Activated CD8-positive, alpha-beta T cell treated with anti-CD3 and anti-CD28 coated beads, Interleukin-2, amount 10 ng/mL, durations not matched to agents 7 days and 5 days (primary cell): ENCODE measurements around the gene MYLK. TPM values are rescaled to one million over a fixed set of nuclear protein-coding genes. Genes with fewer than 3 reads are reported as not detected.

Experiments used
- ATAC-seq: fragments of 150-1000 bp; cut with Tn5 transposase; one replicate; pipeline ENCODE4 v1.10.0; 2021; ENCODE audit warnings: moderate library complexity
- CTCF ChIA-PET: fragments of 350-600 bp; sonication (Branson Sonifier 250); formaldehyde crosslinking; loops from one replicate; lab custom pipeline; 2021; ENCODE audit warnings: antibody characterized with exemption; lab: Charles Lee
- POLR2A ChIA-PET: fragments of 350-600 bp; sonication (Branson Sonifier 250); formaldehyde crosslinking; loops from one replicate; lab custom pipeline; 2021; ENCODE audit warnings: antibody characterized with exemption; lab: Charles Lee
- DNase-seq: peaks from one replicate; pipeline ENCODE4 v3.0.0-alpha.2; 2020
- H3K27ac Mint-ChIP-seq: one replicate; pipeline ENCODE4 v1.8.0; 2021; ENCODE audit warnings: mild to moderate bottlenecking, mixed read lengths
- H3K27me3 Mint-ChIP-seq: one replicate; pipeline ENCODE4 v1.8.0; 2021; ENCODE audit warnings: low read depth, mixed read lengths
- H3K36me3 Mint-ChIP-seq: one replicate; pipeline ENCODE4 v1.8.0; 2021; ENCODE audit warnings: low read depth, mixed read lengths
- H3K4me1 Mint-ChIP-seq: one replicate; pipeline ENCODE4 v1.8.0; 2021; ENCODE audit warnings: low read depth, mixed read lengths
- H3K4me3 Mint-ChIP-seq: one replicate; pipeline ENCODE4 v1.8.0; 2021; ENCODE audit warnings: mild to moderate bottlenecking, mixed read lengths
- H3K9me3 Mint-ChIP-seq: one replicate; pipeline ENCODE4 v1.8.0; 2022; ENCODE audit warnings: mixed read lengths; ENCODE audit not compliant: insufficient read depth
- total RNA-seq, 2 experiments: library from RNA; stranded (reverse); gene quantifications; one replicate each; pipeline ENCODE4 v1.2.3, GENCODE V29; 2021

MYLK gene
- total RNA-seq, 2 experiments from 2014 or later: not detected

DNA sequence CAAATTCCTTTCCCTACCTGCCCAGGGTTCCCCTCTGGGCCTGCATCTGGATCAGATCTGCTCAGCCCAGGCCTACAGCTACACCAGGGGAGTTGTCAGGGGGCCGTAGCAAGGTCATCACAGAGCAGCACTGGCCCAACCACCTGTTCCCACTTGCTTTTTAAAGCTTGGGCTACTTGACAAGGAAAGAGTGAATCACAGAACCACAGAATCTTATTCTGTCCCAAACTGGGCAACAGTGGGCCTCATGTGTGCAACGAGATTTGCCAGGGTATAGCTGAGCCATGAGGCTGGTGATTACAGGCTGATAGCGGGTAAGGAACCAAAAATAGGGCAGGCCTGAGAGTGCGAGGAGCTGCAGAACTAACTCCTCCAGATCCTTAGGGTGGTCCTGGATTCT, 66.7 kb downstream of the MYLK start:
- no peak overlapping the region for H3K4me3 Mint-ChIP-seq
- no peaks in the 10 kb centered on the region for H3K27me3 Mint-ChIP-seq
- DNase-seq: no peak
- ChIA-PET CTCF (no interaction called here), POLR2A (no interaction called here)
- H3K27ac Mint-ChIP-seq: no peak overlapping the region
- no peaks in the 10 kb centered on the region for H3K9me3 Mint-ChIP-seq
- no peak for ATAC-seq
- H3K36me3 Mint-ChIP-seq: no peaks in the 10 kb centered on the region
- no peaks in the 10 kb centered on the region for H3K4me1 Mint-ChIP-seq

DNA sequence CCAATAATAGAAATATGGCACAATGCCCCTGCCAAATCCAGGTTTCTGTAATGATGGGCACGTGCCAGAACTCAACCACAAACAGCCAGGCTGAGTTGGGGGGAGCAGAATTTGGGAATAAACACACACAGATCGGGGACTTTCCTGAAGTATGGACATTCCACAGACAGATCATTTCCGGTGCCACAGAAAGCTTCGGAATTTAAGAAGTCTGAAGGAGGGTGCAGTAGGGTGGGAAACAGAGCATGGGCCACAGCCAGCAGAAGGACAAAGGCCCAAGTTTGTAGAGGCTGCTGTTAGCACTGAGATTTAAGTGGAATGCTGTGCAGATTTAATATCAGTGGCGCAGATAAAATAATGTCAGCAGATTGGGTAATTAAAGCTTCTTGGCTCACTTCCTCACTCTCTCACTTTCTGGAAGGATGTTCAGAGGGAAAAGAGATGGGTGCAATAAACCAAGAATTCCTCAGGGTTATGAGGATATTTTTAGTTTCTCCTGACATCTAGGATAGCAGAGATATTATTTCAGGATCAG, 67.4 kb downstream of the MYLK start:
- Mint-ChIP-seq H3K27me3 (no peaks in the 10 kb centered on the region), H3K36me3 (no peaks in the 10 kb centered on the region)

DNA sequence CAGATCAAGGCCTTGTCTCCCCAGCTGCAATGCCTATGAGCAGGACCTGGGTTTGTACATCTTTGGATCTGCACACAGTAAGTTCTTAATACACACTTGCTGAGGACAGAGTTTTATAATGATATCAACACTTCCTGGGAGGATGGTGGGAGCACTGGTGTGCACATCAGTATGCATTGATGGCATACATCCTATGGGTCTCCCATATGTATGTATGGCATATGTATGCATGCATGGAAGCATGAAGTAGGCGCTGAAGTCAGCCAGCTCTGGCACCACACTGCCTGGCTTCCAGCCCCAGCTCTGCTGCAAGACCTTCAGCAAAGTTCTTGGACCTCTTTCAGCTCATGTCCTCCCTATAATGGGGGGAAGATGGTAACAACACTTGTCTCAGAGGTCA, 68.2 kb downstream of the MYLK start:
- ChIA-PET POLR2A (no interaction called here), CTCF (no interaction called here)
- DNase-seq (no peak), ATAC-seq (no peak)
- no peak overlapping the region for H3K4me3 Mint-ChIP-seq
- H3K27ac Mint-ChIP-seq: no peak overlapping the region
- H3K27me3 Mint-ChIP-seq: no peaks in the 10 kb centered on the region
- no peaks in the 10 kb centered on the region for H3K36me3 Mint-ChIP-seq
- H3K9me3 Mint-ChIP-seq: no peaks in the 10 kb centered on the region
- H3K4me1 Mint-ChIP-seq: no peaks in the 10 kb centered on the region

More for the DNA sequence above, 67.4 kb downstream of the MYLK start:
- no peaks in the 10 kb centered on the region for H3K9me3 Mint-ChIP-seq
- no peak for ATAC-seq
- H3K4me1 Mint-ChIP-seq: no peaks in the 10 kb centered on the region
- CTCF ChIA-PET: no interaction called here
- no peak for DNase-seq
- no peak overlapping the region for H3K4me3 Mint-ChIP-seq
- POLR2A ChIA-PET: no interaction called here
- H3K27ac Mint-ChIP-seq: no peak overlapping the region

DNA sequence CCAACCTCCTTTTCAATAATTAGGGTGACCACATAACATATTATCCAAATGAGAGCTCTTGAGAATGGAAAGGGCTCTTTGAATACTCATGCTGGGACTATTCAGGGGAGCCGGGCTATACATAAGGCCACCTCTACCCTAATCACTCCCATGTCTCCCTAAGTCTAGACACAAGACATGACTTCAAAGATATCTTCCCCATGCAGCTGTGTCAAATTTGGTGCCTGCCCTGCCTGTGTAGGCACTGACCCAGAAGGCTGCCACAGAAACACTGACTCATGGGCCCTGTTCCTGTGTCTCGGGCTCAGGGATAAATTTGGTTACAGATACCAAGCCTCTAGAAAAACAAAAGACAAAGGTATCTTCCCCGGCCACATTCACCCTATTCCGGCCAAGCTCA, 70.3 kb downstream of the MYLK start:
- no peak for ATAC-seq
- ChIA-PET CTCF (no interaction called here), POLR2A (no interaction called here)
- H3K27me3 Mint-ChIP-seq: no peaks in the 10 kb centered on the region
- H3K36me3 Mint-ChIP-seq: no peaks in the 10 kb centered on the region
- no peak for DNase-seq
- H3K4me1 Mint-ChIP-seq: no peaks in the 10 kb centered on the region
- no peak overlapping the region for H3K4me3 Mint-ChIP-seq
- no peaks in the 10 kb centered on the region for H3K9me3 Mint-ChIP-seq
- no peak overlapping the region for H3K27ac Mint-ChIP-seq

DNA sequence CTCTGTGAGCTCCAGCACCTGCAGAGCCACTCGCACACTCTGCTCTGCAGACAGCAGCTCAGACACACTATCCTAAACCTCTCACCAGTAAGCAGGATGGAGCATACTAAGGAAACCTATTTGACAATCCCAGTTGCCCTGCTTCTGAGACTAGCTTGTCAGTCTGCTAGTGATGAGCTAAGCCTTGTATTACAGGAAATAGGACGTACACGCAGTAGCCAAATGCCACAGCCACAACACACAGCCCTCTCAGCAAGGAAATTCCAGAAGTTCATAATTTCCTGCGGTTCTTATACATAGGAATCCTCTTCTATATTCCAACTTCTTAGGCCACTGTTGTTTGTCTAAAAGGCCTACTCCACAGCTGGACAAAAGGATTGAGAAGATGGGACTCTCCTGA, 74.5 kb downstream of the MYLK start:
- no peaks in the 10 kb centered on the region for H3K9me3 Mint-ChIP-seq
- no peak overlapping the region for H3K27ac Mint-ChIP-seq
- H3K4me1 Mint-ChIP-seq: no peaks in the 10 kb centered on the region
- no peak for DNase-seq
- POLR2A ChIA-PET: no interaction called here
- no peaks in the 10 kb centered on the region for H3K27me3 Mint-ChIP-seq
- CTCF ChIA-PET: no interaction called here
- H3K4me3 Mint-ChIP-seq: no peak overlapping the region
- no peak for ATAC-seq
- no peaks in the 10 kb centered on the region for H3K36me3 Mint-ChIP-seq

DNA sequence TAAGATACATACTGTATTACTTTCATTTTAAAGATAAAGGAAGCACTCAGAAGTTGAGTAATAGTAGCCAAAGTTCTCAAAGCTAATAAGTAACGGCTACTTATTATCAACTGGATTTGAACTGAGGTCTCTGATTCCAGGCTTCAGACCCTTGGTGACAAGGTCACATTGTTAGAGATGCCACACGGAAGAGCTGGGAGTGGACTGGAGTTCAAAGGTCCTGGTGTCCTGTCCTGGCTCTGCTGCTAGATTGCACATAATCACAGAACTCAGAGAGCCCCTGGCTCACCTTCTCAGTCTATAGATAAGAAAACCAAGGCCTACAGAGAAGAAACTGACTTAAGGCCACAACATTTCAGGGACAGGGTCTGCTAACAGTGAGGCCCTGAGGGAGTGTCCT, 75.3 kb downstream of the MYLK start:
- POLR2A ChIA-PET: no interaction called here
- DNase-seq (no peak), ATAC-seq (no peak)
- CTCF ChIA-PET: no interaction called here
- Mint-ChIP-seq H3K9me3 (no peaks in the 10 kb centered on the region), H3K27me3 (no peaks in the 10 kb centered on the region), H3K4me3 (no peak overlapping the region), H3K27ac (no peak overlapping the region), H3K4me1 (no peaks in the 10 kb centered on the region), H3K36me3 (no peaks in the 10 kb centered on the region)

DNA sequence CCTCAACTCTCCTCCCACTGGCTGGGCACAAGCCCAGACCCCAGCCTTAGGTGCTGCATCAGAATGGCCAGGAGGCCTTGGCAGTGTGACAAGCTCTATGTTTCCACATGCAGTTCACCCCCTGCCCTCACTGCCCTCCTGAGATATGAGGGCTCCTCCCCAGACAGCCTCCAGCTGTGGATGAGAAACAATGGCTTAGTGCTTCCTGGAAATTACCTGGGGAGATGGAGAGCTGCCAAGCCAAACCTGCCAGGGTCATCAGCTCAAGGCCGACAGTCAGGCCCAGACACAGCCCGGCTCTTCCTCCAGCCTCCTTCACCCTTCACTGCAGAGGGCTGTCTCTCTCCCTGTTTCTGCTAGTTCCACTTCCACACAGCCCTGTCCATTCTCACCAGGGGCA, 76.3 kb downstream of the MYLK start:
- CTCF ChIA-PET: no interaction called here
- Mint-ChIP-seq H3K27ac (no peak overlapping the region), H3K36me3 (no peaks in the 10 kb centered on the region), H3K27me3 (no peaks in the 10 kb centered on the region), H3K4me1 (no peaks in the 10 kb centered on the region), H3K4me3 (no peak overlapping the region), H3K9me3 (no peaks in the 10 kb centered on the region)
- POLR2A ChIA-PET: no interaction called here
- DNase-seq: no peak
- no peak for ATAC-seq

DNA sequence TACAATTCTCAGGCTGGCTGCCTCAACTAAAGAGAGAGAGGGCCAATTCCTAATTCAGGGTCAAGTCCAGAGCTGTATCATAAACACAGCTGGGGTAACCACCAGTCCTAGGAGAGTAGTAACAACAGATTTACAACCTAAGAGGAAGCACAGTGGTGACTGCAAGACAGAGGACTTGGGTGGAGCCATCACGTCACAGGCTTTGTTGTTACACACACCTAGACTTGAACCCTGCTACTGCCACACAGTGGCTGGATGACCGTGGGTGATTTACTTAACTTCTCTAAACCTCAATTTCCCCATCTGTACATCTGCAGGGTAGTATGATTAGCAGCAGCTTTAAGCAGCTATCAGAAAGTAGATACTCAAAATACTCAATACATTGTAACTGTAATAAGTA, 78.6 kb downstream of the MYLK start:
- H3K36me3 Mint-ChIP-seq: no peaks in the 10 kb centered on the region
- no peak overlapping the region for H3K27ac Mint-ChIP-seq
- H3K4me1 Mint-ChIP-seq: no peaks in the 10 kb centered on the region
- POLR2A ChIA-PET: no interaction called here
- CTCF ChIA-PET: no interaction called here
- no peak overlapping the region for H3K4me3 Mint-ChIP-seq
- no peak for ATAC-seq
- H3K9me3 Mint-ChIP-seq: no peaks in the 10 kb centered on the region
- H3K27me3 Mint-ChIP-seq: peaks cover 1% of the 10 kb centered on the region
- no peak for DNase-seq

DNA sequence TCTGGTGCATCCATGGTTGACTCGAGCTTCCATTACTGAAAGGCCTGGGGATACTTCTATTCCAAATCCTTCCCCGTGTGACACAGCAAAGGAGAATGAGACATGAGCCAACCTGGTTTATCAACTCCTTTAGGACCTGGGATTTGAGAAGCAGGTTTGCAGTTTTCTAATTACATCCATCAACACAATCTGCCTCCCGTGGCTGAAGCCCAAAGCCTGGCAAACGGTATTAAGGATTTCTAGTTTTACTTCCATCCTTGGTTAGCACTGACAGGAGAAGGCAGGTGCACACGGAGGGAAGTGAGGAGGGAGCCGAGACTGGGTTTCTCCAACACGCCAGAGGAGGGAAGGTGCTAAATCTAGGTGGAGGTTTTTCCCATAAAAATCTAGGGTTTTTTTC, 79.0 kb downstream of the MYLK start:
- Mint-ChIP-seq H3K4me3 (no peak overlapping the region), H3K9me3 (no peaks in the 10 kb centered on the region), H3K36me3 (no peaks in the 10 kb centered on the region), H3K27ac (no peak overlapping the region), H3K4me1 (no peaks in the 10 kb centered on the region), H3K27me3 (peaks cover 4% of the 10 kb centered on the region)
- DNase-seq (no peak), ATAC-seq (no peak)
- ChIA-PET CTCF (no interaction called here), POLR2A (no interaction called here)

DNA sequence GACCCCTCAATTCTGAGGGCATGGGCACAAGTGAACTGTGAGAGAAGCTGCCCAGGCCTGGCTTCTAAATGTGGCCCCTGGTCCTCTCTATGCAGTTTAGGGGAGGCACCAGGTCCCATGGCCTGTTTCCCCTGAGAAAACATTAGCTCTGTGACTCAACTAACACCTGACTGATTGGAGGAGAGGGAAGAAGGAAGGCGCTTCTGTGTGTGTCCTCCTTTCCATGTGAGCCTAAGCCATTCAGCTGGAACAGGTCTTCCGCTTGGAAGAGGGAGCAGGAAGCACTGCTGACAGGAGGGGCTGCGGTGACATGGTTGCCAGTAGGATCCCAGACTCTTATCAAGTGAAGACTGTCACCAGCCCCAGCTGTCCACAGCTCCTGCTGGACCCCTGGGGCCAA, 79.5 kb downstream of the MYLK start:
- DNase-seq (no peak), ATAC-seq (no peak)
- no peaks in the 10 kb centered on the region for H3K4me1 Mint-ChIP-seq
- ChIA-PET POLR2A (no interaction called here), CTCF (no interaction called here)
- H3K36me3 Mint-ChIP-seq: no peaks in the 10 kb centered on the region
- no peaks in the 10 kb centered on the region for H3K9me3 Mint-ChIP-seq
- H3K27ac Mint-ChIP-seq: no peak overlapping the region
- peaks cover 4% of the 10 kb centered on the region for H3K27me3 Mint-ChIP-seq
- no peak overlapping the region for H3K4me3 Mint-ChIP-seq

DNA sequence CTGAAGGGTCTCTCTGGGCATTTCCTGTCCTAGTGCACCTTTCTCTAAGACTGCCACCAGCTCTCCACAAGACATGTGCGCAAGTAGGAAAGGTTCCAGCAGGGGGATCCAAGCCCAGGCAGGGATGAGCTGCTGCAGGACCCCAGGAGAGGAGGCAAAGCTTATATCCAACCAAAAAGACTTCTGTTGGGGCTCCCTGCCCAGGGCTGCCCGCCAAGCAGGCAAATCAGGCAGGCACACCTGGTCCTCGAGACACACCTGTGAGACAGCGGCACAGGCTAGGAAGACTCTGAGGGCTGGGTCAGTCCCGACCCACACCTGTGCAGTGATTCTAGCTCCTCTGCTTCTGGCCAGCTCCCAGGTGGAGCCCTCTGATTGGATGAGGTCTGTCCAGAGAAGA, 80.6 kb downstream of the MYLK start:
- POLR2A ChIA-PET: no interaction called here
- H3K27ac Mint-ChIP-seq: no peak overlapping the region
- H3K4me3 Mint-ChIP-seq: no peak overlapping the region
- no peaks in the 10 kb centered on the region for H3K9me3 Mint-ChIP-seq
- H3K27me3 Mint-ChIP-seq: peaks cover 6% of the 10 kb centered on the region
- CTCF ChIA-PET: no interaction called here
- no peaks in the 10 kb centered on the region for H3K36me3 Mint-ChIP-seq
- H3K4me1 Mint-ChIP-seq: no peaks in the 10 kb centered on the region
- no peak for DNase-seq
- no peak for ATAC-seq

DNA sequence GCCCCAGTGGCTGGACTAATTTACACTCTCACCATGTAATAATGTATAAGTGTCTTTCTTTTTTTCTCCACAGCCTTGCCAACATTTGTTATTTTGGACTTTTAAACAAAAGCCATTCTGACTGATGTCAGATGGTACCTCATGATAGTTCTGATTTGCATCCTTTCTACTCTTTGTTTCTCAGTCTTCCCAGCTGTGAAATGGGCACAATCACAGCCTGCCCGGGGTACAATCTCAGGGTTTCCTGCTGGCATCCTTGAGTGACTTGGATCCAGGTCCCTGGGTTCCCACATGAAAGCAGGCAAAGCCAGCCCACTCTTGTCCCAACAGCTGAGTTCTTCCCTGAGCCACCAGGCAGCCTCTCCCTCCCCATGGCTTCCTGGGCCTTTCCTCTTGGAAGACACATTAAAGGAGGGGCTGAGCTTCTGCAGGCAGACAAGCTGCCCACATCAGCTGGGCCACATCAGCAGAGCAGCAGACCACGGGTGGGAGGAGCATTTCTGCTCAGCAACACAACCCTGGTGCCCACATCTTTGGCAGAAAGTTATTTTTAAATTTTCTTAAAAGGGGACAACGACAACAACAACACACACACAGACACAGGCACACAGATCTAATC, 82.0 kb downstream of the MYLK start:
- no peak for ATAC-seq
- Mint-ChIP-seq H3K36me3 (no peaks in the 10 kb centered on the region), H3K9me3 (no peaks in the 10 kb centered on the region), H3K27ac (no peak overlapping the region), H3K27me3 (peaks cover 7% of the 10 kb centered on the region), H3K4me1 (no peaks in the 10 kb centered on the region), H3K4me3 (no peak overlapping the region)
- ChIA-PET CTCF (no interaction called here), POLR2A (no interaction called here)
- no peak for DNase-seq

DNA sequence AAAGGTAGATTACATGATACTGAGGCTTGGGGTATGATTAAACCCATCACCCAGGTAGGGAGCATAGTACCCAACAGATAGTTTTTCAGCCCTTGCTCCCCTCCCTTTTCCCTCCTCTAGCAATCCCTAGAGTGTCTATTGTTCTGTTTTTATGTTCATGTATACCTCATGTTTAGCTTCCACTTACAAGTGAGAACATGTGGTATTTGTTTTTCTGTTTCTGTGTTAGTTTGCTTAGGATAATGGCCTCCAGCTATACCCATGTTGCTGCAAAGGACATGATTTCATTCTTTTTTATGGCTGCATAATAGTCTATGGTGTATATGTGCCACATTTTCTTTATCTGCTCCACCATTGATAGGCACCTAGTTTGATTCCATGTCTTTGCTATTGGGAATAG, 82.7 kb downstream of the MYLK start:
- ATAC-seq: no peak
- H3K36me3 Mint-ChIP-seq: no peaks in the 10 kb centered on the region
- DNase-seq: no peak
- H3K4me3 Mint-ChIP-seq: no peak overlapping the region
- peaks cover 7% of the 10 kb centered on the region for H3K27me3 Mint-ChIP-seq
- no peaks in the 10 kb centered on the region for H3K4me1 Mint-ChIP-seq
- ChIA-PET CTCF (no interaction called here), POLR2A (no interaction called here)
- H3K27ac Mint-ChIP-seq: no peak overlapping the region
- H3K9me3 Mint-ChIP-seq: no peaks in the 10 kb centered on the region
